HEK293 (cell line): Measurements from ENCODE around the gene PDXK.

ENCODE experiments used
- CTCF ChIA-PET: fragments of 350-600 bp; formaldehyde crosslinking; extraction: SDS; loops from one replicate; lab custom pipeline; 2021; ENCODE audit warnings: antibody characterized with exemption; lab: Yijun Ruan, JAX
- POLR2A ChIA-PET: fragments of 300-600 bp; formaldehyde crosslinking; extraction: SDS; loops from one replicate; lab custom pipeline; 2020; ENCODE audit warnings: antibody characterized with exemption, inconsistent platforms; lab: Yijun Ruan, JAX
- H3K27ac ChIP-seq: fragments of 200-500 bp; sonication (Bioruptor generic); 2 replicates; pipeline ENCODE4 v1.5.1; 2014; ENCODE audit warnings: low read depth, low read length, control low read depth, inconsistent platforms; ENCODE audit errors: extremely low read depth
- H3K36me3 ChIP-seq, 2 experiments: fragments of 200-500 bp in 1 of 2; sonication (Bioruptor generic) in 1 of 2; 1 replicate in 1 of 2; 2 replicates in 1 of 2; pipeline ENCODE4 v1.5.1; 2014 to 2017; ENCODE audit warnings: inconsistent platforms in 2 of 2, low read length in 2 of 2; ENCODE audit not compliant: control insufficient read depth in 2 of 2, insufficient read depth in 1 of 2
- H3K4me1 ChIP-seq: fragments of 200-500 bp; sonication (Bioruptor generic); 2 replicates; pipeline ENCODE4 v1.5.1; 2014; ENCODE audit warnings: mild to moderate bottlenecking, low read length, inconsistent platforms; ENCODE audit not compliant: control insufficient read depth, insufficient read depth
- H3K4me3 ChIP-seq: 2 replicates; pipeline ENCODE4 v1.5.1; 2011; ENCODE audit warnings: low read depth, mild to moderate bottlenecking, control low read depth, low read length, moderate library complexity
- H3K9me3 ChIP-seq: fragments of 200-500 bp; sonication (Bioruptor generic); 2 replicates; pipeline ENCODE4 v1.5.1; 2014; ENCODE audit warnings: low read depth, low read length, inconsistent platforms; ENCODE audit not compliant: control insufficient read depth, insufficient read depth
- BCL11A ChIP-seq: fragments of 450-650 bp; formaldehyde crosslinking; IDR thresholded peaks from 2 replicates; pipeline ENCODE4 v1.5.1; 2016; ENCODE audit warnings: low read depth, missing biosample characterization, missing genetic modification characterization
- EGR2 ChIP-seq: fragments of 450-650 bp; formaldehyde crosslinking; IDR thresholded peaks from 2 replicates; pipeline ENCODE4 v1.5.1; 2016; ENCODE audit warnings: low read depth, missing biosample characterization, missing genetic modification characterization
- MZF1 ChIP-seq: fragments of 450-650 bp; formaldehyde crosslinking; IDR thresholded peaks from 2 replicates; pipeline ENCODE4 v1.5.1; 2017; ENCODE audit warnings: missing biosample characterization, missing genetic modification characterization, borderline replicate concordance
- PRDM1 ChIP-seq: fragments of 450-650 bp; formaldehyde crosslinking; IDR thresholded peaks from 2 replicates; pipeline ENCODE4; 2016; ENCODE audit warnings: missing biosample characterization, missing genetic modification characterization
- TRIM28 ChIP-seq: IDR thresholded peaks from 2 replicates; pipeline ENCODE4 v1.6.1; 2011; ENCODE audit warnings: low read length, control low read depth, borderline replicate concordance
- ZBTB7A ChIP-seq: fragments of 450-650 bp; formaldehyde crosslinking; IDR thresholded peaks from 2 replicates; pipeline ENCODE4 v1.5.1; 2016; ENCODE audit warnings: low read depth, missing biosample characterization, missing genetic modification characterization
- ZNF121 ChIP-seq: fragments of 450-650 bp; formaldehyde crosslinking; IDR thresholded peaks from 2 replicates; pipeline ENCODE4 v1.5.1; 2016; ENCODE audit warnings: missing biosample characterization, missing genetic modification characterization
- ZNF202 ChIP-seq: fragments of 450-650 bp; formaldehyde crosslinking; IDR thresholded peaks from 2 replicates; pipeline ENCODE4 v1.5.1; 2016; ENCODE audit warnings: missing biosample characterization, missing genetic modification characterization, borderline replicate concordance
- ZNF23 ChIP-seq: fragments of 450-650 bp; formaldehyde crosslinking; IDR thresholded peaks from 2 replicates; pipeline ENCODE4 v1.5.1; 2016; ENCODE audit warnings: missing biosample characterization, missing genetic modification characterization, borderline replicate concordance
- ZNF266 ChIP-seq: fragments of 450-650 bp; formaldehyde crosslinking; IDR thresholded peaks from 2 replicates; pipeline ENCODE4 v1.5.1; 2016; ENCODE audit warnings: missing biosample characterization, missing genetic modification characterization, low read depth
- ZNF280C ChIP-seq: fragments of 450-650 bp; formaldehyde crosslinking; IDR thresholded peaks from 2 replicates; pipeline ENCODE4 v1.5.1; 2016; ENCODE audit warnings: missing biosample characterization, missing genetic modification characterization
- ZNF341 ChIP-seq: fragments of 450-650 bp; formaldehyde crosslinking; IDR thresholded peaks from 2 replicates; pipeline ENCODE4; 2016; ENCODE audit warnings: low read depth, missing biosample characterization, missing genetic modification characterization
- ZNF354C ChIP-seq: fragments of 450-650 bp; formaldehyde crosslinking; IDR thresholded peaks from 2 replicates; pipeline ENCODE4 v1.5.1; 2016; ENCODE audit warnings: missing biosample characterization, missing genetic modification characterization, low read depth, borderline replicate concordance
- ZNF48 ChIP-seq: fragments of 450-650 bp; formaldehyde crosslinking; IDR thresholded peaks from 2 replicates; pipeline ENCODE4 v1.5.1; 2016; ENCODE audit warnings: missing biosample characterization, missing genetic modification characterization
- ZNF510 ChIP-seq: fragments of 450-650 bp; formaldehyde crosslinking; IDR thresholded peaks from 2 replicates; pipeline ENCODE4 v1.5.1; 2018; ENCODE audit warnings: mild to moderate bottlenecking, missing genetic modification characterization, missing biosample characterization; ENCODE audit not compliant: insufficient replicate concordance
- ZNF548 ChIP-seq: fragments of 450-650 bp; formaldehyde crosslinking; IDR thresholded peaks from 2 replicates; pipeline ENCODE4 v1.5.1; 2016; ENCODE audit warnings: missing biosample characterization, missing genetic modification characterization
- ZNF596 ChIP-seq: fragments of 450-650 bp; IDR thresholded peaks from 2 replicates; pipeline ENCODE4 v1.5.0; 2018; ENCODE audit warnings: missing biosample characterization, mild to moderate bottlenecking, missing genetic modification characterization, moderate library complexity
- ZNF623 ChIP-seq: fragments of 450-650 bp; formaldehyde crosslinking; IDR thresholded peaks from 2 replicates; pipeline ENCODE4 v1.5.1; 2016; ENCODE audit warnings: missing biosample characterization, missing genetic modification characterization
- TF ChIP-seq, protein P1 (sequence below): fragments of 450-650 bp; formaldehyde crosslinking; IDR thresholded peaks from 2 replicates; pipeline ENCODE4 v1.5.1; 2016; ENCODE audit warnings: missing biosample characterization, missing genetic modification characterization
- TF ChIP-seq, protein P2 (sequence below): IDR thresholded peaks from 2 replicates; pipeline ENCODE4 v1.6.1; 2011; ENCODE audit warnings: mild to moderate bottlenecking, low read depth, low read length, borderline replicate concordance

The PDXK gene

DNA sequence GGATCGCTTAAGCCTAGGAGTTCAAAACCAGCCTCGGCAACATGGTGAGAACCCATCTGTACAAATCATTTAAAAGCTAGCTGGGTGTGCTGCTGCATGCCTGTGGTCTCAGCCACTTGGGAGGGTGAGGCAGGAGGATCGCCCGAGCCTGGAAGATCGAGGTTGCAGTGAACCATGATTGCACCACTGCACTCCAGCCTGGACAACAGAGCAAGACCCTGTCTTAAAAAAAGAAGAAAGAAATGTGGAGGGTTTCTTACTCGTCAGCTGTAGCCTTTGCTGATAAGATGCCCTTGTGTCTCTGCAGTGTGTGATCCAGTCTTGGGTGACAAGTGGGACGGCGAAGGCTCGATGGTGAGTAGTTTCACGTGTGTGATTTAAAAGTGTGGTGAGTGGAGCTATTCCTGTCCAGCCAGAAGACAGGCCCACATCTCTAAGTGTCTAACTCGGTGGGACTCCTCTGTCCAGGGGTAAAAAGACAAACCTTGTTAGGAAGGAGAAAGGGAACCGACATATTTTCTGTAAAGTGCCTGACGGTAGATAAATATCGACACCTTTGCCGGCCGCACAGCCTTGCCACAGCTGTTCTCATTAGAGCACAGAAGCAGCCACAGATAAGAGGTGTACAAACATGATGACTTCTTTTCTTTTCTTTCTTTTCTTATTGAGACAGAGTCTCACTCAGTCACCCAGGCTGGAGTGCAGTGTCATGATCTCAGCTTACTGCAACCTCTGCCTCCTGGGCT is 27.0 kb downstream of the PDXK start:
- CTCF ChIA-PET: interaction anchor here (0.6 to 0.9 kb wide), 4 partner anchors 17 to 885 kb away, joined by 3 read pairs; no protein-coding TSS in a partner anchor
- H3K36me3 ChIP-seq: peaks cover 20 to 71% of the 10 kb centered on the region in 2 experiments

DNA sequence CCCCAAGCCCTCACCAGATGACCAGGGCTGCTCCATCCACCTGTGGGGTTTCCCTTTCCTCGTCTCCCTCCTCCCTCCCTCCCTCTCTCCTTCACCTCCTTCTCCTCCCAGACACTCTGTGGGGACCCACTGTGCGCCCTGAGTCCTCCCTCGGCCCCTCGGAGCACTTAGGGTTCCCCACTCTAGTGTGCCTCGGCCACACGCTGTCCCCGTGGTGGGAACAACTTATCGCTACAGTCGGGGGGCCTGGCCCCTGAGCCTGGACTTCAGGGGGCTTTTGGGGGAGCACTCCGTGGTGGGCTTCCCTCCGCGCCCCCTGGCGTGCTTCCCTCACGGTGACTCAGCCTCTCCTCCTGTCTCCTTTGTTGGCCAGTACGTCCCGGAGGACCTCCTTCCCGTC is 29.7 kb downstream of the PDXK start:
- ChIA-PET CTCF (no interaction called here), POLR2A (no interaction called here)
- no peaks in the 10 kb centered on the region for H3K4me1 ChIP-seq
- H3K4me3 ChIP-seq: no peak overlapping the region
- no peak for TF ChIP-seq ZNF548 (tag by site-specific recombination)
- no peak for TF ChIP-seq ZNF266 (tag by site-specific recombination)
- no peak for TF ChIP-seq ZNF280C (tag by site-specific recombination)
- no peak for TF ChIP-seq ZNF341 (tag by site-specific recombination)
- TF ChIP-seq BCL11A: no peak
- no peak for TF ChIP-seq ZBTB7A
- no peak for TF ChIP-seq PRDM1 (tag by site-specific recombination)
- no peak for TF ChIP-seq ZNF510 (tag by site-specific recombination)
- TF ChIP-seq ZNF23 (tag by site-specific recombination): no peak
- TF ChIP-seq, protein P1, sequence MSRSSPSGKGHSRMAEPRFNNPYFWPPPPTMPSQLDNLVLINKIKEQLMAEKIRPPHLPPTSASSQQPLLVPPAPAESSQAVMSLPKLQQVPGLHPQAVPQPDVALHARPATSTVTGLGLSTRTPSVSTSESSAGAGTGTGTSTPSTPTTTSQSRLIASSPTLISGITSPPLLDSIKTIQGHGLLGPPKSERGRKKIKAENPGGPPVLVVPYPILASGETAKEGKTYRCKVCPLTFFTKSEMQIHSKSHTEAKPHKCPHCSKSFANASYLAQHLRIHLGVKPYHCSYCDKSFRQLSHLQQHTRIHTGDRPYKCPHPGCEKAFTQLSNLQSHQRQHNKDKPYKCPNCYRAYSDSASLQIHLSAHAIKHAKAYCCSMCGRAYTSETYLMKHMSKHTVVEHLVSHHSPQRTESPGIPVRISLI (tag by site-specific recombination): no peak
- no peak for TF ChIP-seq ZNF48 (tag by site-specific recombination)
- TF ChIP-seq ZNF354C (tag by site-specific recombination): no peak
- no peak for TF ChIP-seq ZNF596 (tag by site-specific recombination)
- TF ChIP-seq TRIM28: no peak
- TF ChIP-seq ZNF202 (tag by site-specific recombination): no peak
- TF ChIP-seq EGR2 (tag by site-specific recombination): no peak
- TF ChIP-seq, protein P2, sequence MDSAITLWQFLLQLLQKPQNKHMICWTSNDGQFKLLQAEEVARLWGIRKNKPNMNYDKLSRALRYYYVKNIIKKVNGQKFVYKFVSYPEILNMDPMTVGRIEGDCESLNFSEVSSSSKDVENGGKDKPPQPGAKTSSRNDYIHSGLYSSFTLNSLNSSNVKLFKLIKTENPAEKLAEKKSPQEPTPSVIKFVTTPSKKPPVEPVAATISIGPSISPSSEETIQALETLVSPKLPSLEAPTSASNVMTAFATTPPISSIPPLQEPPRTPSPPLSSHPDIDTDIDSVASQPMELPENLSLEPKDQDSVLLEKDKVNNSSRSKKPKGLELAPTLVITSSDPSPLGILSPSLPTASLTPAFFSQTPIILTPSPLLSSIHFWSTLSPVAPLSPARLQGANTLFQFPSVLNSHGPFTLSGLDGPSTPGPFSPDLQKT: no peak
- no peak for TF ChIP-seq ZNF623 (tag by site-specific recombination)
- H3K9me3 ChIP-seq: no peaks in the 10 kb centered on the region
- H3K36me3 ChIP-seq: peaks cover 15 to 85% of the 10 kb centered on the region in 2 experiments
- no peak overlapping the region for H3K27ac ChIP-seq

More for the DNA sequence above, 27.0 kb downstream of the PDXK start:
- POLR2A ChIA-PET: no interaction called here
- Histone ChIP-seq H3K9me3 (no peaks in the 10 kb centered on the region), H3K4me3 (no peak overlapping the region), H3K4me1 (no peaks in the 10 kb centered on the region), H3K27ac (no peak overlapping the region)
- no peak for TF ChIP-seq MZF1
- peak; percentile 87 for TF ChIP-seq ZNF121 (tag by site-specific recombination)
